ENCODE data around the gene TNS1.
A peak's percentile ranks its signal among the peaks of the same experiment; 100 is the strongest.

Gene TNS1

GRCh38 chr2:217998926-217999594 lies 3.7 kb downstream of the TNS1 start:
- no peak for DNase-seq (ENCODE audit: low read depth, low spot score)

GRCh38 chr2:217997510-217997909 lies 5.3 kb downstream of the TNS1 start:
- DNase-seq (ENCODE audit: low read depth, low spot score) = no peak

DNA sequence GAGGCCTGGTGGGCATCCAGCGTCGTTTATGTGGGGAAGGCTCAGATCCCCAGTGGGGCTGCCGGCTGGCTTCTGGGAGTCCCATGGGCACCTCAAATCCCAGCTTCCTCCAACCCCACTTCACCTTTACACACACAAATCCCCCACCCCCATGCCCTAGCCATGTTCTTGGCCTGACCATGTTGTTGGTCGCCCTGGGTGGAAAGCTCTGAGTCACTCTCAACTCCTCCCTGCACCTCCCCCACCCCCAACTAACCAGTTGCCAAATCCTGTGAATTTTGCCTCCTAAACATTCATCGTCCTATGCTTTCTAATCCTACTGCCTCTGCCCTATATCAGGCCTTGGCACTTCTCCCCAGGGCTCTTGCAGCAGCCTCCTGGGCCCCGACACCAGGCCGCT lies 6.4 kb downstream of the TNS1 start:
- no peak for DNase-seq (ENCODE audit: low read depth, low spot score)

DNA sequence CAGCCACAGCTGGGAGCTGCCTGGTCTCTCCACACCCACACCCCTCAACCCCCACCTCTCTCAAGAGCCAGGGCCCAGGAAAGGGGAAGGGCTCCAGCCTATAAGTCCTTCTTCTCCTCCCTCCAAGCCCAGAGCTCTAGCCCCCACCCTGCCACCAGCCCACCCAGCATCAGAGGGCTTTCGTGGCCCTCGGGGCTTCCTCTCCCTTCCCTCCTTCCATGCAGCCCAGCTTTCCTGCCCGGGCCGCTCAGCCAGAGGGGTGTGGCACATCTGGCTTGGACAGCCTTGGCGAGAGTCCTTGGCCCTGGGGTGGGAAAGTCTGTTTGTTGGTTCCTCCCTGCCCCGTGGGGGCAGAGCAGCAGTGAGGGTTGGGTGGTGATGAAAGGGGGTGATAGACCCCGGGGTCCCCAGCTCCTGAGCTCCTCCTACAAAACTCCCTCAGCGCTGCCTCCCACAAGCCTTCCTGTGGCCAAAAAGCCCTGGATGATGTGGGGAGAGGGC lies 7.0 kb downstream of the TNS1 start:
- no peak for DNase-seq (ENCODE audit: low read depth, low spot score)

- DNase-seq (ENCODE audit: low read depth, low spot score) = no peak
Measured at GRCh38 chr2:217994776-217995274, 8.0 kb downstream of the TNS1 start.

GRCh38 chr2:217993817-217994463 lies 8.9 kb downstream of the TNS1 start:
- no peak for DNase-seq (ENCODE audit: low read depth, low spot score)

- DNase-seq (ENCODE audit: low read depth, low spot score) = no peak
Measured at GRCh38 chr2:217993138-217993537, 9.7 kb downstream of the TNS1 start.

- DNase-seq (ENCODE audit: low read depth, low spot score) = no peak
Measured at GRCh38 chr2:217992061-217992460, 10.7 kb downstream of the TNS1 start.

DNA sequence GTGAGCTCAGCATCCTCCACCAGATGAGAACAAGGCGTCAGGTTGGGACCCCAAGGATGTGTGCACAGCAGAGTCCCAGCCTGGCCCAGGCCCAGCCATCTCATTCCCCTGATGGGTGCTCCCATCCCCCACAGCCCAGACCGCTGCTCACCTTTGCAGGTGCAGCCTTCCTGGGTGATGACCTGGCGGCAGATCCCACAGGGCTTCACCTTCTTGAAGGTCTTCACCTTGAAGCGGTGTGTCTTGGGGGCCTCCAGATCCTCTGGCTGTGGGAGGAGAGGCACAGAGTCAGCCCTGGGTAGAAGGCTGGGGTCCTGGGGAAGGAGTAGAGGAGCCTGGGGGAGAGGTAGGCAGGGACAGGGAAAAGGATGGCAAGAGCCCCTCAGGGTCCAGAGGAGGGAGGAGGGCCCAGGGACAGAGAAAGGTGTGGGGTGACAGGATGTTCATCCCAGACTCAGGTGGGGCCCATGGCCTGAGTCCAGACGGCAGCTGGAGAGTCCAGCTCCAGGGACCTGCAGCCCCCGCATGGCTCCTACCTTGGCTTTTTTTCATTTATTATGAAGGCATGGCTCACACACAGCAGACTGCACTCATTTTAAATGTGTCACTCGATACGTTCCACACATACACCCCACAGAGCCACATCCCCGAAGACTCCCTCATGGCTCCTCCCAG lies 11.9 kb downstream of the TNS1 start:
- no peak for DNase-seq (ENCODE audit: low read depth, low spot score)

- DNase-seq (ENCODE audit: low read depth, low spot score) = no peak
Measured at GRCh38 chr2:217990389-217990788, 12.4 kb downstream of the TNS1 start.

DNA sequence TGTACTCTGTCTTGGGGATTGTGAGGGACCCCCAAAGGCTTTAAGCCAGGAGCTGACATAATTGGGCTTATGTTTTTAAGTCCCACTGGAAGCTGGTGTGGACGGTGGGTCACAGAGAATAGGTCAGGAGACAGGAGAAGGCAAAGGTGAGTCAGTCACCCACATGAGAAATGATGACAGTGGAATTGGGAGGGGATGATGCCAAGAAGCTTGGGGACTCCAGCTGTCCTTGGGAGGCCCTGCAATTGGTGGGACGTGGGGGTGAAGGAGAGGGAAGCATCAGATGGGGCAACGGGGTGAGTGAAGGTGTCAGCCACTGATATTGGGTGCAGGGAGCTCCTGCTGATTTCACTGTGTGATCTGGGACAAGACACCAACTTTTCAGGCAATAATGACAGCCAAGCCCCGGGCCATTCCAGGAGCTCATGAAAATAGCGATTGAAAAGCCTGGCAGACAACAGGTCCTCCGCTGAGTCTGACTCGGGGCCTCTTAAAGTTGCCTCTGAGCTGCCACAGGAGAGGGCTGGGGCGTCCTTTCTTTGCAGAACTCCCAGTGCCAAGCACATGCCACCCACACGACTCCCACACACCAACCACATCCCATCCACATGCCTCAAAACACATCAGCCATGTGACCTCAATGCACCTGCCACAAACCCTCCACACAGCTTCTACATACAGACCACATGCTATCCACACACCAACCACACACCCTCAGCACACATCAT lies 13.4 kb downstream of the TNS1 start:
- no peak for DNase-seq (ENCODE audit: low read depth, low spot score)

DNA sequence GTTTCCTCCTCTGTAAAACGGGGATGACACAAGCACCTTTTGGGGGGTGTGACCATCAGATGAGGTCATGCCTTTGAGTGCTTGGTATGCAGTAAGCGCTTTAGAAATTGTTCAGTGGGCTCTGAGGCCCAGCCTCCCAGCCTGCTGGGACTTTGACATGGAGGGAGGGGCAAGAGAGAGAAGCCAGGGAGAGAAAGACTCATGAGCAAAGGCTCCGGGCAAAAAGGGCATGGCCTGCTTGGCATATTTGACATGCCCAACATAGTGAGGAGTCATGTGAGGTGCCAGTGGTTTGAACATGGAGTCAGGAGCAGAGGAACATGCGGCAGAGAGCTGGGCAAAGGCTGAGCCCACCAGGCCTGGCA lies 14.0 kb downstream of the TNS1 start:
- no peak for DNase-seq (ENCODE audit: low read depth, low spot score)

DNA sequence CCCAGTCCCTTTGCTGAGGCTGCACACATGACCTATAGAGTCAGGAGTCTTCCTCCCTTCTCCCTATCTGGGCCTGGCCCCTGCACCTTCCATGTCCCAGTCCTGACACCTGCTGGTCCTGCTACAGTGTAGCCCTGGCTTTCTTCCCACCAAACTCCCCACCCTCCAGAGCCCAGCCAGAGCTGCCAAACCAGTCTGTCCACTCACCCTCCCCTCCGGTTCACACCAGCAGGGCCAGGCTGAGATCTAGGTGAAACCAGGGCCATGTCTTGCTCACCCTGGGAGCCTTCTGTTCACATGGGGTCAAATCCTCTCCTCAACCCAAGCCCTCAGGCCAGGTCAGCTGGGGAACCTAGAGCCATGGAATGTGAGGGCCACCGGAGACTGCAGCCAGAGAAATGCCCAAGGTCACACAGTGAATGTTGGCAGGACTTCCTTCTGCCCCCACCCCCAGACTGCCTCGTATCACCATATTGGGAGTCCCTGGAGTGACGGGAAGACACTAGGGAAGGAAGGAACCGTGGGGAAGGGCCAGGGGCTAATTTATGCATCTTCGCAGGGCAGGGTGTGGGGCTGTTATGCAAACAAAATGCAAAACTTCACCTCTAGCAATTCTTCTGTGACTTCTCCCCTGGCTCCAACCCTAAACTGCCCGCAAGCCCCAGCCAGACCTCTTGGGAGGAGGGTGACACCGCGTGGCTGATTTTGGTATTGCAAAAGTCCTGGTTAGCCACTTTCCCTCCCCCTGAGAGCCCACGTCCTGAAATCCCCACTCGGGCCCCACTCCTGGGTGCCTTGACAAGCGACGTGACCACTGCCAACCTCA lies 14.6 kb downstream of the TNS1 start:
- peak; percentile 92 for DNase-seq (ENCODE audit: low read depth, low spot score)

DNA sequence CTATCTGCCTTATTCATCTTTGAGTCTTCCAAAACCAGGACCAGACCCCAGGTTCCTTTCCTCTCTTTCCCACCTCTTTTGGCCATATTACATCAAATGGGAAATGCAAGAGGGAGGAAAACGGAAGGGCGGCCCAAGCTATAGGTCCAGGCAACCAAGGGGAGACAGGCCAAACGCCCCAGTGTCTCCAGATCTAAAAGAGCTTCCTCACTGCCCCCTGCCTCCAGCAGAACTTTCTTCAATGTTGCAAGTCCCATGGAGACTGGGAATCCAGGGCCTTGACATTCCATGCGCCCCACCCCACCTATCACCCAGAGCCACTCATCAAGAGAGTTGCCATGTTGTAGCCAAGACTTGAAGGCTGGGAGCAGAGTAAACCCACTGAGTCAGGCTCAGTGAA lies 15.4 kb downstream of the TNS1 start:
- DNase-seq (ENCODE audit: low read depth, low spot score) = no peak

DNA sequence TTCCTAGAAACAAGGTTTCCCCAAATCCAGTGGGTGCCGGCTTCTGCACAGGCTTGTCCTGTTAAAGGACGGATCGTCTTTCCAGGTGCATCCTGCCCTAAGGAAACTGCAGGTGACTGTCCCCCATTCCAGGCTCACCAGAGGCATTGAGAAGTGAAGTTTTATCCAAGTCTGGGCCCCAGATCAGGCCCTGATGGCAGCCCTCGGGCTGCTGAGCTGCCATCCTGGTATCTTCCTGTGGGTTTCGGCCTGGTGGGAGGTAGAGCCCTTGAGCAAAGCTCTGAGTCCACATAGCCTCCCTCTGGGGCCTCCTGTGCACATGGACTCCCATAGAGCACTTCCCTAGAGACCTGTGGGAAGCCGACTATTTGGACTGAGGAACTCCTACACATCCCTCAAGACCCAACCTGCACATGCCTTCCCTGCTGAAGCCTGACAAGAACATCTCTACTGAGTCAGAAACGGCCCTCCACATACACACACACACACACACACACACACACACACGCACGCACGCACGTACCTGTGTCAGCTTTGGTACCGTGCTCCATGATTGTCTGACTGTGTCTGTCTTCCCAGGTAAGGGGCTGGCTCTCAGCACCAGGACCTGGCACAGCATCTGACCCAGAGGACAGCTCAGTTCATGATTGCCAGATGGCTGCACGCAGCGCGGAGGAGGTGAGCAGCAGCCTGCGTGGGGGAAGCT lies 16.4 kb downstream of the TNS1 start:
- DNase-seq (ENCODE audit: low read depth, low spot score) = no peak

DNA sequence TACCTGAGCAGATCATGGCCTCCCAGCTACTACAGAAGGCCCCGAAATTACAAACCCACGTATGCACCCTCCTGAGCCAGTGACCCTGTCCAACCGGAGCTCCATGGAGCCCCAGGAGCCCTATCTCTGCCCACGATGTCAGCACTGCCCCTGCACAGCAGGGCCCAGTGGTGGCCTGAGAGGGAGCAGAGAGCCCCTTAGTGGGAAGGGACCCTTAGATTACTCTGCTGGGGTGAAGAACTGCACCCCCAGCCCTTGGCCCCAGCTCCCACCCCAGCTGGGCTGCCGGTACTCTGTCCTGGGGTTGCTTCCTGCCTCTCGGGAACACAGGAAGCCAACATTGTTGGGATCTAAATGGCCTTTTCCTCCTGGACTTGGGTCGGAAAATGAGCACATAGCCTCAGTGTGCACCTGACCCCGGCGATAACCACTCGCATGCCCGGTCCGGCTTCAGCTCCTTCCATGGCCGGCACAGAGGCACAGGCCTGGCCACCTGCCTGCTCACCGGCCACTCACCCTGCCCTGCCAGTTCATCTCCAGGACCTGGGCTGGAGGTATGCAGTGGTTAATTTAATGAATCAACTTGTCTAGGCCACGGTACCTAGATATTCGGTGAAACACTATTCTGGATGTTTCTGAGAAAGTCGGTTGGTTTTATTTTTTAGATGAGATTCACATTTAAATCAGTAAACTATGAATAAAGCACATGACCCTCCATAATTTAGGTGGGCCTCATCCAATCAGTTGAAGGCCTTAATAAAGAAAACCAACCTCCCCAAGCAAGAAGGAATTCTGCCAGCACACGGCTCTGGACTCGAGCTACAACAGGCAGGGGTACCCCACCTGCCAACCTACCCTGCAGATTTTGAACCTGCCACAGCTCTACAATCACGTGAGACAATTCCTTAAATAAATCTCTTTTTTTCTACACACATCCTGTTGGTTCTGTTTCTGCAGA lies 19.2 kb downstream of the TNS1 start:
- no peak for DNase-seq (ENCODE audit: low read depth, low spot score)

DNA sequence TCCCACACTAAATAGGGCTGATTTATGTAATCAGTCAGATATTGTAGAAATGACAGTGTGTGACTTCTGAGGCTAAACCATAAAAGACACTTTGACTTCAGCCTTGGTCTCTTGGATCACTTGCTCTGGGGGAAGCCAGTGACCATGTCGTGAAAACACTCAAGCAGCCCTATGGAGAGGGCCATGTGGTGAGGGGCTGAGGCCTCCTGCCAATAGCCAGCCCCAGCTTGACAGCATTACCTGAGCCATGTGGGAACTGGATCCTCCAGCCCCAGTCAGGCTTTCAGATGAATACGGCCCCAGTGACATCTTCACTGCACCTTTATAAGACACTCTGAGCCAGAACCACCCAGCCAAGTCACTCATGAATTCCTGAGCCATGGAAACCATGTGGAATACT lies 20.8 kb downstream of the TNS1 start:
- DNase-seq (ENCODE audit: low read depth, low spot score) = no peak

DNA sequence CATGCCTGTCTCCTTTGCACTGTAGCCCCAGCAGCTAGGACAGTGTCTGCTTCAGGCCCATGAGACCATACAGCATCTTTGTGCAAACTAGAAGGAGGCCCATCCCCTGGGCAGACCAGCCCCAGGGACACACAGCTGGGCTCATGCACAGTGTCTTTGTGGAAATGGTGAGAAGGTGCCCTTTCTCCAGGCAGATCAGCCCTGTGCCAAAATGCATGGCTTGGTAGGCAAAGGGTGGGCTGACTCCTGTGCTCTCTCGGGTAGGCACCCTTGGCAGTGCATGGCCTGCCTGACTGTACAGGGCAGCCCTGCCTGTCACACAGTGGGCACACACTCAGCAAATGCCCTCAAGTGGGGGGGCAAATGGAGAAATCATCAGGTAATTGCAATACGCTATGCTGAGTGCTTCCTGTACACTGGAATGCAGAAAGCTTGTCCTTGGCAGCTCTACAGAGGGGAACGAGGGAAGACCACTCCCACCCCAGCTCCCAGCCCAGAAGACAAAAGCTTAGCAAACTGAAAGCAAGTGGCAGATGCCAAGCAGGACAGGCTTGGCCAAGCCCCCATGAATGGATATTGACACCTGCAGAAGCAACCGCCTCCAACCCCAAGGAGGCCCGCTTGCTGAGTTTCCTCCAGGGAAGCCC lies 21.6 kb downstream of the TNS1 start:
- DNase-seq (ENCODE audit: low read depth, low spot score) = no peak

DNA sequence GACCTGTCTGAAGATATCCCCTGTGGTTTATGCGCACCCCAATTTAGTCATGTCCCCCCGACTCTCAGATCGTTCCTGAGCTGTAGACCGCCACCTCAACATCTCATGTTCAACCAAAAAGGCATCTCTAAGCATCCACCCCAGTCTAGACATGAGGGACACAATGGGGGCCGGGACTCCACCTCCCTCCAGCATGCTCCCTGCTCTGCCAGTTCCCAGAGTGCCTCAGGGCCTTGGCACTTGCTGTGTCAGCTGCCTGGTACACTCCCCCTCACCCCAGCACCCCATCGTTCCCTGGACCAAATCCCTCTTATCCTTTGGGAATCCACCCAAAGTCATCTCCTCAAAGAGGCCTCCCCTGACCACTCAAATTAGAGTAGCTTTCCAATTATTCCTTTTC lies 22.2 kb downstream of the TNS1 start:
- DNase-seq (ENCODE audit: low read depth, low spot score) = no peak

All from iPS DF 19.7 (cell line).